GM18870 (cell line): ENCODE measurements around the gene ACTN1.
"Not testable (repeated sequence)": the region's sequence is repeated elsewhere in the genome, so short reads cannot be mapped to it uniquely, and the experiment has no call there.

Source experiments
- ATAC-seq: cut with Tn5 transposase; IDR thresholded peaks from one replicate; pipeline ENCODE4 v1.9.1; 2021; ENCODE audit warnings: moderate library complexity; ENCODE audit not compliant: unreplicated experiment

ACTN1 gene

GRCh38 chr14:68871392-68871791 lies 107.7 kb downstream of the ACTN1 start:
- ATAC-seq = no peak

- no peak for ATAC-seq
These were observed 112.0 kb downstream of the ACTN1 start for GRCh38 chr14:68866991-68867533.

DNA sequence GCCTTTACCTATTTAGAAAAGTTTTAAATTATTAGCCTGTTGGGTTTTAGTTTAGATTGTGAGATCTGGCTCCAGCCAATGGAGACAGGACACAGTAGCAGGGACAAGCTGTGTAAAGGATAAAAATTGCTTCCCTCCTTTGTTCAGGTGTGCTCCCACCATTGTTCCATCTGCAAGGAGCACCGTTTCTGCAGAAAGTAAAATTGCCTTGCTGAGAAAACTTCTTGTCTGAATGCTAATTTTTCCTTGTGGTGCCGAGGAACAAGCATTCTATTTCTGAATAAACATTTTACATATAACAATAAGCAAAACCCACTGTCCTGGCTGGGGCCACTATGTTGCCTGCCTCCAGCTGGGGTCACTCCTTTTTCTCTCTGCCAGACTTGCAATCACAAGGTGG lies 113.6 kb downstream of the ACTN1 start:
- ATAC-seq = no peak

DNA sequence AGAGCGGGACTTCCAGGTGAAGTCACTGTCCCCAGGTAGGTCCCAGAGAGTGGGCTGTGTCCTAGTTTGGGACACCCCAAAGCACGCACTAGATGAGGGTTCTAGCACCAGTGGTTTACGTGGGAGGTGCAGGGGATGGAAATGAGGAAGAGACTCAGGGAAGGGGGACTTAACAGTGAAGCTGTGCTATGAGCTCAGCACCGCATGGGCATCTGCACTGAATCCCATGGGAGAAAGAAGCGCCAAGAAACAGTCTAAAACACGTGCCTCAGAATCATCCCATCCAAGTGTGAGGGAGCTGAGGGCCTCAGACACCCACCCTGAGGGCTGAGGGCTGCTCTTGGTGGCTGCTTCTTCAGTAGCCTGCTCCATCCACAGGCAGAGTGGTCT lies 114.7 kb downstream of the ACTN1 start:
- ATAC-seq = no peak

- ATAC-seq = no peak
These were observed 115.3 kb downstream of the ACTN1 start for GRCh38 chr14:68863610-68864360.

DNA sequence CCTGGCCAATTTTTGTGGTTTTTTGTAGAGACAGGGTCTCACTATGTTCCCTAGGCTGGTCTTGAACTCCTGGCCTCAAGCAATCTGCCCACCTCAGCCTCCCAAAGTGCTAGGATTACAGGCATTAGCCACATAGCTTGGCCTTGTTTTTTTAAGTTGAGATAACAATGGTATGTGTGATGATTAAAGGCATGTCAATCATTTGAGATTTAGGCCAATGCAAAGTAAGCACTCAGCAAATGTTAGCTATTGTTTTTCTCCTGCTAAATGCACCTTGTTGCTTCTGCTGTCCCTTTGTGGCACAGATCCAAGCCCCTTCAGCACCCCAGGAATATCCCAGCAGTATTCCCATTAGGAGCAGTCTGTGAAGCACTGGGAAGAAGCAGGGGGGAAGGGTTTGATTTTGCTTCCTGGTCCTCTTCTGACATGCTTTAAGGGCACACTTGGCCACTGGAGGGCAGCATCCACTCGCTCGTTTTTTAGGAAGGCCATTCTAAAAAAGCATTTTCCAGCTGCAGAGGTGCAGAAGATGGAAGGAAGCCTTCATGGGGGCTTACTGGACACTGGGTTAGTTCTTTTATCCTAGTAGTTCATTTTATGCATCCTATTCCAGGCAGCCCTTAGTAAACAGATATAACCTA lies 116.0 kb downstream of the ACTN1 start:
- no peak for ATAC-seq

DNA sequence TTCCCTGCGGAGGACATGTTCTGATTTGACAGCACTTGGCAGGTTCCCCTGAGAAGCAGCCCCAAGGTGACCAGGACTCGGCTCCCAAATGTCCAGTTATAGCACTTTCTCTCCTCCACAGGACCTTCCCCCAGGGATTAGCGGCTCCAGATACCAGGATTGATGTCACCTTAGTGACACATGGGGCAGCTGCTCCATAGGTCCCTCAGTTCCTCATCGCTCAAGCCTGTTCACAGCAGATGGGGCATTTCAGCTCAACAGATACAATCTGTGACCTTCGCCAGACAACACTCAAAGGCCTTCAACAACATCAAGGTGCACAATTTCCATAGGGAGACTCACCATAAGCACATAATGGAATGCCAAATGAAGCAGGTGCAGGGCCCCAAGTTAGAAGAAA lies 118.3 kb downstream of the ACTN1 start:
- no peak for ATAC-seq

GRCh38 chr14:68857516-68858070 lies 121.5 kb downstream of the ACTN1 start:
- no peak for ATAC-seq

DNA sequence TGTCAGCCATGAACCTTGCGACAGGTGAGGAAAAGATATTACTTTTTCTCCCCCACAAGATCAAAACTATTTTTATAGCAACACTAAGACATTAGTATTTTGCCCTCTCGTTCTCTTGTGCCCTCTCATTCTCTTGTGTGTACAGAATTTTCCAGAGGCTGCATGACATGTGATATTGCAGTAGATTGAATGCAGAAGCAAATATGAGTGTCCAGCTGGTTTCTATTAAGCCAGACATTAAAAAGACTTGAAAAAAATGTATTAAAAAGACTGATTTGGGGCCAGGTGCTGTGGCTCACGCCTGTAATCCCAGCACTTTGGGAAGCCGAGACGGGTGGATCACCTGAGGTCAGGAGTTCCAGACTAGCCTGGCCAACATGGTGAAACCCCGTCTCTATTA lies 122.5 kb downstream of the ACTN1 start:
- ATAC-seq = no peak

DNA sequence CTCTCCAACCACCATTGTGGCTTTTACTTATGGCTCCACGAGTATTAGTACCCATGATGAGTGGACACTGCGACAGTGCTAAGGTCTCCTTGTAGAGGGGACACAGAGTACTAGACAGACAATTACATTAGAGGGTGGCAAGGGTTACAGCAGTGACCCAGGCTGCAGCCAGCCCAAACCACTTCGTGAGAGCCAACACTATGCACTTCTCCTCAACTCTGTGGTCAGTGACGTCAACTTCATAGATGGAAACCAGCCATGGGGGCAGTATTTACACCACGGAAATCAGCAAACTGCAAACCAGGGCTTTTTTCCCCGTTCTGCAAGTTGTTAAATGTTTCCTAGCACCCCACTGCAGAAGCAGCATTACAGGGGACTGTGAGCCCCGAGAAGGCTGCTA lies 124.7 kb downstream of the ACTN1 start:
- no peak for ATAC-seq

GRCh38 chr14:68853749-68854148 lies 125.4 kb downstream of the ACTN1 start:
- no peak for ATAC-seq

GRCh38 chr14:68852493-68852892 lies 126.6 kb downstream of the ACTN1 start:
- not testable (repeated sequence) for ATAC-seq

- no peak for ATAC-seq
These were observed 128.0 kb downstream of the ACTN1 start for GRCh38 chr14:68851078-68851477.

- no peak for ATAC-seq
These were observed 129.7 kb downstream of the ACTN1 start for GRCh38 chr14:68849416-68849815.

- no peak for ATAC-seq
These were observed 130.8 kb downstream of the ACTN1 start for GRCh38 chr14:68848253-68848652.

GRCh38 chr14:68847640-68848039 lies 131.5 kb downstream of the ACTN1 start:
- ATAC-seq = not testable (repeated sequence)

GRCh38 chr14:68846466-68846865 lies 132.6 kb downstream of the ACTN1 start:
- ATAC-seq = no peak

DNA sequence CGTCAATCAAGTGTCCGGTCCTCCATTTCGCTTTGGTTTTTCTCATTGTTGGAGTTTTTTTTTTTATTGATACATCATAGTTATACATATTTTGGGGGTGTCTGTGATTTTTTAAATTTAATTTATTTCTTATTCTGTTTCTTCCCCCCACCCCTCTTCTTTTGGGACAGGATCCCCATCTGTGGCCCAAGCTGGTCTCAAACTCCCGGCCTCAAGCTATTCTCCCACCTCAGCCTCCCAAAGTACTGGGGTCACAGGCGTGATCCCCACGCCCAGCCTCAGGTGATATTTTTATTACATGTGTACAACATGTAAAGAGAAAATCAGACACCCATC lies 134.9 kb downstream of the ACTN1 start:
- no peak for ATAC-seq

GRCh38 chr14:68843471-68844209 lies 135.5 kb downstream of the ACTN1 start:
- ATAC-seq = no peak

- no peak for ATAC-seq
These were observed 136.8 kb downstream of the ACTN1 start for GRCh38 chr14:68842298-68842697.

- ATAC-seq = no peak
These were observed 137.9 kb downstream of the ACTN1 start for GRCh38 chr14:68841016-68841809.
